Prostate gland (tissue), 2 donors: Measurements from ENCODE around the gene SIRT7. TPM values are rescaled to one million over a fixed set of nuclear protein-coding genes. Genes with fewer than 3 reads are reported as not detected.

Experiments
- DNase-seq: peaks from one replicate; pipeline ENCODE4 v3.0.0-alpha.2; 2019; ENCODE audit warnings: low spot score
- H3K27ac ChIP-seq, 2 donors: fragments of 200-600 bp; sonication (generic); 2 replicates each; pipeline ENCODE4 v1.5.1; 2017 to 2019
- H3K27me3 ChIP-seq: fragments of 200-600 bp; sonication (generic); replicated peaks from 2 replicates; pipeline ENCODE4 v1.5.1; 2019; ENCODE audit not compliant: insufficient read depth
- H3K36me3 ChIP-seq, 2 donors: fragments of 200-600 bp; sonication (generic); 1 replicate in 1 of 2; 2 replicates in 1 of 2; pipeline versions ENCODE4 v1.5.1 to v1.8.1; 2017 to 2019
- H3K4me1 ChIP-seq: fragments of 200-600 bp; sonication (generic); replicated peaks from 2 replicates; pipeline ENCODE4 v1.5.1; 2019
- H3K4me3 ChIP-seq, 2 donors: fragments of 200-600 bp; sonication (generic); 2 replicates each; pipeline ENCODE4 v1.5.1; 2017 to 2019
- H3K9me3 ChIP-seq: fragments of 200-600 bp; sonication (generic); 2 replicates; pipeline ENCODE4 v1.5.1; 2017
- POLR2A ChIP-seq: fragments of 450-650 bp; IDR thresholded peaks from one replicate; pipeline ENCODE4 v1.6.1; 2016; ENCODE audit warnings: antibody characterized with exemption, mild to moderate bottlenecking
- POLR2AphosphoS5 ChIP-seq: sonication (generic); formaldehyde crosslinking; IDR thresholded peaks from one replicate; pipeline ENCODE4 v1.6.1; 2017; ENCODE audit warnings: antibody characterized with exemption
- WGBS: methylation state at CpG from one replicate; pipeline ENCODE4 v1.1.5; 2018; 5-methylcytosine and 5-hydroxymethylcytosine counted together
- intact Hi-C: fragments of 100-400 bp; cut with DNase I; formaldehyde crosslinking; loops from one replicate; pipeline ENCODE4 v1.14.2; 2022
- total RNA-seq, 2 donors: library from RNA; depleted of rRNA; stranded (reverse); fragments of >200 nt; gene quantifications; one replicate each; pipeline ENCODE4 v1.1.0, GENCODE V29; 2016
- TF ChIP-seq, protein P1 (sequence below), 4 experiments: fragments of 200-600 bp in 2 of 4; fragments of 450-650 bp in 2 of 4; sonication (generic) in 2 of 4; IDR thresholded peaks; 1 replicate in 3 of 4; 2 replicates in 1 of 4; pipeline ENCODE4 v1.5.1; 2016 to 2019; ENCODE audit warnings: antibody characterized with exemption in 4 of 4, mild to moderate bottlenecking in 2 of 4, moderate library complexity in 2 of 4

SIRT7 gene
- total RNA-seq, 2 donors from 2014 or later, result 22.4 to 39.9 TPM

DNA sequence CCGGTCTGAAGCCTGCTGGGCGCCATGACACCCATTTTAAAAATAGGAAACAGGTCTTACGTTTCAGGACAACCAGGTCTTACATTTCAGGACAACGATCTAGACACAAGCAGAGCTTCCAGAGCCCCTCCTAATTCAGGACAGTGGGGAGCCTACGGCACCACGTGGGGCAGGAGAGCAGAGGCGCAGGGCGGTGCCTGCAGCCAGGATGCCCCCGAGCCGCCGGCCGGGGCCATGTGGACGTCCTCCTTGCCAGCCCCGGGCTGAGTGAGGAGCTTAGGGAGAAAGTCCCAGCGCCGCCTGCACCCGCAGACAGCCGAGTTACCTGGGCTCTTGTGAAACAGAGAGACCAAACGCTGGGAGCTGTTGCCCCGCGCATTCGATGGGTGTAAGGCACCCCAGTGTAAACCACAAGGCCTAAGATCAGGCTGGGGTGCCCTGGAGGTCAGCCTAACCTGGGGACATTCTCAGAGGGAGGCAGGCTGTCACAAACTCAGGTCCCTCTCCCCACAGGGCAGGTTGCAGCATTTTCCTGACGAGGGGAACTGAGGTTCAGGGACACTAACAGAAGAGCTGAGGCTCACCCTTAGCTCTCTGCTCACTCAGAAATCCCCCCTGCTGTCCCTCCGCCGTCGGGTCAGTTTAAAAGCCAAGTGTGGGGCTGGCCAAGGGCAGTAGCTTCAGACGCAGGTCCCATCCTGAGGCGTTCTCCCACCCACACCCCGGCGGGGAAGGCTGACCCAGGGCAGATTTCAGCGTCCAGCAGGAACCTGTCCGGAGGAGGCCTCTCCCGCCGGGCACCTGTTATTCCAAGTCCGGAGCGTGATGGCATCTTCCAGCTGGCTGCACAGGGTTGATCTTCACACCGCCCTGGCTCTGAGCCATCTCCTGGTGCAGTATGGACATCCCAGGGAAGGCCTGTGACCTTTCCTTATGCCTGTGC, 44.8 kb upstream of the SIRT7 start:
- DNase-seq, result no peak
- 73% methylated on average over 33 of the region's 37 CpGs for WGBS
- H3K4me3 ChIP-seq, result no peak overlapping the region
- H3K27me3 ChIP-seq, result peaks cover 5% of the 10 kb centered on the region
- peaks cover 2% of the 10 kb centered on the region for H3K4me1 ChIP-seq
- no peak overlapping the region for H3K27ac ChIP-seq
- TF ChIP-seq POLR2A (no peak), POLR2AphosphoS5 (no peak)
- TF ChIP-seq, protein P1, sequence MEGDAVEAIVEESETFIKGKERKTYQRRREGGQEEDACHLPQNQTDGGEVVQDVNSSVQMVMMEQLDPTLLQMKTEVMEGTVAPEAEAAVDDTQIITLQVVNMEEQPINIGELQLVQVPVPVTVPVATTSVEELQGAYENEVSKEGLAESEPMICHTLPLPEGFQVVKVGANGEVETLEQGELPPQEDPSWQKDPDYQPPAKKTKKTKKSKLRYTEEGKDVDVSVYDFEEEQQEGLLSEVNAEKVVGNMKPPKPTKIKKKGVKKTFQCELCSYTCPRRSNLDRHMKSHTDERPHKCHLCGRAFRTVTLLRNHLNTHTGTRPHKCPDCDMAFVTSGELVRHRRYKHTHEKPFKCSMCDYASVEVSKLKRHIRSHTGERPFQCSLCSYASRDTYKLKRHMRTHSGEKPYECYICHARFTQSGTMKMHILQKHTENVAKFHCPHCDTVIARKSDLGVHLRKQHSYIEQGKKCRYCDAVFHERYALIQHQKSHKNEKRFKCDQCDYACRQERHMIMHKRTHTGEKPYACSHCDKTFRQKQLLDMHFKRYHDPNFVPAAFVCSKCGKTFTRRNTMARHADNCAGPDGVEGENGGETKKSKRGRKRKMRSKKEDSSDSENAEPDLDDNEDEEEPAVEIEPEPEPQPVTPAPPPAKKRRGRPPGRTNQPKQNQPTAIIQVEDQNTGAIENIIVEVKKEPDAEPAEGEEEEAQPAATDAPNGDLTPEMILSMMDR (IDR thresholded peaks at IDR 0.05), result no peak
- intact Hi-C loops, result loop anchor here (10.0 kb wide), 1 partner anchor 192 kb away; no protein-coding TSS in a partner anchor
- H3K36me3 ChIP-seq, result no peaks in the 10 kb centered on the region
- H3K9me3 ChIP-seq, result no peaks in the 10 kb centered on the region

DNA sequence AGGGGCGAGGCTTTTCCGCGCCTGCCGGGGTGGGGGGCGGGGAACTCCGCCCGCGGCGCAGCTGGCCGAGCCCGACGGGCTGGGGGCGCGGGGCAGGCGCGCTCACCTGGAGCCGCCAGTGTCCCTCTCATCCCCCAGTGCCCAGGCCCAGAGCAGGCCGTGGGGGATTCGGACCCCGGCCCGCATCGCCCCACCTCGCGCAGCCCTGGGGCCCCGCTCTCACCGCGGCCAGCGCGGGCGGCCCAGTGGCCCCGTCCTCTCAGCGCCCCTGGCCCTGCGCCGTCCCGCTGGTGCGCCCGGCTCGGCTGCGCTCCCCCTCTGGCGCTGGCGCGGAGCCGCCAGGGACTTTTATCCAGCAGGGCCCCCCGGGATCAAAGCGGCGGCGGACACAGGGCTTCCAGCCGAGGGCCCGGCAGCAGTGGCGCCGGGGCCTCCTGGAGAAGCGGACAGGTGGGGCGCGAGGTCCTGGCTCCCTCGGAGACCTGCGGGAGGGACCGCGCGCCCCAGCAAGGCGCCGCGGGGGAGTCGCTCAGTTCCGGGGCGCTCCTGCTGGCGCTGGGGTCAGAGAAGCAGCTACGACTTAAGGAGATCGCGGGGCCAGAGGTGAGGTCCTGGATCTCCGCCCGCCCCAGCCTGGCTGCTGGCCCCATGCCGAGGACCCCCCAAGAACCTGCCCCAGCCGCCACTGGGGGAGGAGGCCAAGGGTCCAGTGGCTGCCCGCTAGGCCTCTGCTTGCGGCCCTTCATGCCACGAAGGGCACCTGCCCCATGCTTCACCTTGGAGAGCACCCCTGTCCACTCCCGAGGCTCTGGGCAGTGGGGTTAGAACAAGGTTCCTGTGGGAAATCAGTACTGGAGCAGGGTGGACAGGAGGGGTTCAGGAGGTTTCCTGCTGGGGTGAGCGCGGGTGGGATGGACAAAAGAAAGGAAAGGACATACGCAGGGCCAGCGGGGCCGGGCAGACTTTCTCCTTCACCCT, 43.8 kb upstream of the SIRT7 start:
- no peak overlapping the region for H3K4me3 ChIP-seq
- TF ChIP-seq POLR2AphosphoS5 (no peak), POLR2A (no peak)
- TF ChIP-seq, protein P1 (IDR thresholded peaks at IDR 0.05), result no peak
- H3K27ac ChIP-seq, result no peak overlapping the region
- H3K4me1 ChIP-seq, result peaks cover 2% of the 10 kb centered on the region
- WGBS, result 17% methylated on average over 49 of the region's 82 CpGs
- intact Hi-C loops, result loop anchor here (10.0 kb wide), 1 partner anchor 193 kb away; no protein-coding TSS in a partner anchor
- peaks cover 6% of the 10 kb centered on the region for H3K27me3 ChIP-seq
- no peaks in the 10 kb centered on the region for H3K9me3 ChIP-seq
- no peak for DNase-seq
- H3K36me3 ChIP-seq, result no peaks in the 10 kb centered on the region

DNA sequence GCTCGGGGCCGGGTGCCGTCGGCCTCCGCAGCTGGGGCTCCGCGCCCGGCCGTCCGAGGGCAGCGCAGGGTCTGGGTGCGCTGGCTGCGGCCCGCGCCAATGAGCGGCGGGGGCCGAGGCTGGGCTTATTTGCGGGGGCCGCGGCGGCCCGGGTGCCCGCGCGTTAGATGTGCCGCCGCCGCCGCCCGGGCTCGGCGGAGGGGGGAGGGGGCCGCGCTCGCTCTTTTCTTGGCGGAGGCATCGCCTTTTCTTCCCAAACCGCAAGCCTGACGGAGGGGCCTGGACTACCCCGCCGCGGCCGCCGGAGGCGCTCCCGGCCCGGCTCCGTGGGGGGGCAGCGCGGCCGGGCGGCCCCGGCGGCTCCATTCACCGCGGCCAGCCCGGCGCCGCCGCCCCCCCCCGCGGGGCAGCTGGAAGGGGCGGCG, 43.1 kb upstream of the SIRT7 start, which contains the start of gene NOTUM:
TSS of gene NOTUM (minus strand) at position 101 of the 425 bp plus-strand sequence. CDS start 278 bp downstream, outside the sequence.
- TF ChIP-seq, protein P1 (IDR thresholded peaks at IDR 0.05), result peak in 2 of 4 experiments; percentile 13 to 18
- TF ChIP-seq POLR2AphosphoS5 (no peak), POLR2A (no peak)
- intact Hi-C loops, result loop anchor here (10.0 kb wide), 1 partner anchor 194 kb away; no protein-coding TSS in a partner anchor
- H3K4me1 ChIP-seq, result peaks cover 2% of the 10 kb centered on the region
- H3K9me3 ChIP-seq, result no peaks in the 10 kb centered on the region
- no peaks in the 10 kb centered on the region for H3K36me3 ChIP-seq
- DNase-seq, result no peak
- H3K27ac ChIP-seq, result no peak within 1 kb of the TSS
- H3K27me3 ChIP-seq, result peaks cover 8% of the 10 kb centered on the region
- H3K4me3 ChIP-seq, result peak within 1 kb of the TSS; percentile 26 to 38
- under 1% methylated on average over 42 of the region's 65 CpGs for WGBS

DNA sequence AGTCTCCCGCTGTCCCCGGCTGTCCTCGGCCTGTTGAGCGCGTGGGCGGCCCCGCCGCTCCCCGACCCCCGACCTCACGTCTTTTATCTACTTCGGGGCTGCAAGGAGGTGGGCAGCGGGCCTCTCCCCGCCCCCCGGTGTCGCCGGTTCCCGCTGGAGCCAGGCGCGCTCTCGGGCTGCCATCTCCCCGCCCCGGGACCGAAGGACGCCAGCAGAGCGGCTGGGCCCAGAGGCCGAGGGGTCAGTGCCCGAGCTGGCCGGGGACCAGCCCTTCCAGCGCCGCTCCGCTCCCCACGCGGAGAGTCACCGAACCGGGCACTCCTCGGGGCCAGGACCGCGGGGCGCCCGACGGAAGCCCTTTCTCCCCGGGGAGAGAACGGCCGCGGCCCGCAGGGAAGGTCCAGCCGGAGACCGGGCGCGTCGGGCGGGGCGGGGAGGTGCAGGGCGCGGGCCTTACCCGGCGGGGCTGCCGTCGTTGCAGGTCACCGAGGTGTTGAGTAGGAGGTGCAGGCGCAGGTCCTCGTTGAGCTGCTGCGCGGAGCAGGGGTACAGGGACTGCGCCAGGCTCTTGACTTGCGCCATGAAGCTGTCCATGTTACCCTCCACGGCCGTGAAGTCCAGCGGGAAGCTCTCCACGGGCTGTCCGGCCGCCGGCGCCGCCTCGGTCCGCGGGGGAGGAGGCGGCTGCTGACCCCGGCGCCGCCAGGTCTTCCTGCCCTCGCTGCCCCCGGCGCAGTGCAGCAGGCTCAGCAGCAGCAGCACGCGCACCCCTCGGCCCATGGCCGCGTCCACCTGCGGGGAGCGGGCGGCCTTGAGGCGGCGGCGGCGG, 42.4 kb upstream of the SIRT7 start:
- no peak overlapping the region for H3K27ac ChIP-seq
- TF ChIP-seq, protein P1 (IDR thresholded peaks at IDR 0.05), result no peak
- TF ChIP-seq POLR2A (no peak), POLR2AphosphoS5 (no peak)
- peaks cover 2% of the 10 kb centered on the region for H3K4me1 ChIP-seq
- peaks cover 8% of the 10 kb centered on the region for H3K27me3 ChIP-seq
- under 1% methylated on average over 62 of the region's 98 CpGs for WGBS
- H3K36me3 ChIP-seq, result no peaks in the 10 kb centered on the region
- no peak for DNase-seq
- H3K4me3 ChIP-seq, result peak overlapping the region; percentile 26 to 38
- no peaks in the 10 kb centered on the region for H3K9me3 ChIP-seq
- intact Hi-C loops, result loop anchor here (10.0 kb wide), 1 partner anchor 194 kb away; no protein-coding TSS in a partner anchor
